ENCODE data around the gene CERS3. TPM values are rescaled to one million over a fixed set of nuclear protein-coding genes. Genes with fewer than 3 reads are reported as not detected.

CERS3 gene
- total RNA-seq, 1 donor = not detected

GRCh38 chr15:100525436-100525835, 3.3 kb downstream of the CERS3 start:
- Histone ChIP-seq H3K4me2 (ENCODE audit: insufficient read depth, low read length) (no peak overlapping the region), H3K27me3 (ENCODE audit: insufficient read depth, low read length) (no peaks in the 10 kb centered on the region), H3K79me2 (ENCODE audit: insufficient read depth, low read length) (no peaks in the 10 kb centered on the region), H4K20me1 (ENCODE audit: insufficient read depth, low read length) (no peaks in the 10 kb centered on the region), H2AFZ (ENCODE audit: low read length) (no peak overlapping the region), H3K4me1 (ENCODE audit: insufficient read depth, low read length) (no peaks in the 10 kb centered on the region), H3K9me3 (ENCODE audit: low read depth, low read length) (no peaks in the 10 kb centered on the region), H3K4me3 (ENCODE audit: insufficient read depth, low read length) (no peak overlapping the region), H3K36me3 (ENCODE audit: insufficient read depth, low read length) (no peaks in the 10 kb centered on the region), H3K27ac (ENCODE audit: low read depth, low read length) (no peak overlapping the region)
- DNase-seq (ENCODE audit: insufficient read length, low spot score, missing footprints) = no peak
- no peak for TF ChIP-seq CTCF (IDR thresholded peaks at IDR 0.05; ENCODE audit: extremely low read depth, low read depth, low read length)

- TF ChIP-seq CTCF (IDR thresholded peaks at IDR 0.05; ENCODE audit: extremely low read depth, low read depth, low read length) = no peak
- Histone ChIP-seq H3K9me3 (ENCODE audit: low read depth, low read length) (no peaks in the 10 kb centered on the region), H3K27me3 (ENCODE audit: insufficient read depth, low read length) (no peaks in the 10 kb centered on the region), H3K4me2 (ENCODE audit: insufficient read depth, low read length) (no peak overlapping the region), H3K27ac (ENCODE audit: low read depth, low read length) (no peak overlapping the region), H2AFZ (ENCODE audit: low read length) (no peak overlapping the region), H3K36me3 (ENCODE audit: insufficient read depth, low read length) (no peaks in the 10 kb centered on the region), H3K4me1 (ENCODE audit: insufficient read depth, low read length) (no peaks in the 10 kb centered on the region), H4K20me1 (ENCODE audit: insufficient read depth, low read length) (no peaks in the 10 kb centered on the region), H3K4me3 (ENCODE audit: insufficient read depth, low read length) (no peak overlapping the region), H3K79me2 (ENCODE audit: insufficient read depth, low read length) (no peaks in the 10 kb centered on the region)
- DNase-seq (ENCODE audit: insufficient read length, low spot score, missing footprints) = no peak
Observed at GRCh38 chr15:100524326-100524725, 4.4 kb downstream of the CERS3 start.

GRCh38 chr15:100521907-100522306, 6.8 kb downstream of the CERS3 start:
- no peak for TF ChIP-seq CTCF (IDR thresholded peaks at IDR 0.05; ENCODE audit: extremely low read depth, low read depth, low read length)
- H3K27me3 ChIP-seq (ENCODE audit: insufficient read depth, low read length) = no peaks in the 10 kb centered on the region
- H3K4me2 ChIP-seq (ENCODE audit: insufficient read depth, low read length) = no peak overlapping the region
- H3K79me2 ChIP-seq (ENCODE audit: insufficient read depth, low read length) = no peaks in the 10 kb centered on the region
- no peaks in the 10 kb centered on the region for H4K20me1 ChIP-seq (ENCODE audit: insufficient read depth, low read length)
- H3K27ac ChIP-seq (ENCODE audit: low read depth, low read length) = no peak overlapping the region
- no peaks in the 10 kb centered on the region for H3K9me3 ChIP-seq (ENCODE audit: low read depth, low read length)
- H3K4me3 ChIP-seq (ENCODE audit: insufficient read depth, low read length) = no peak overlapping the region
- no peak overlapping the region for H2AFZ ChIP-seq (ENCODE audit: low read length)
- no peak for DNase-seq (ENCODE audit: insufficient read length, low spot score, missing footprints)
- H3K4me1 ChIP-seq (ENCODE audit: insufficient read depth, low read length) = no peaks in the 10 kb centered on the region
- H3K36me3 ChIP-seq (ENCODE audit: insufficient read depth, low read length) = no peaks in the 10 kb centered on the region

- no peaks in the 10 kb centered on the region for H3K36me3 ChIP-seq (ENCODE audit: insufficient read depth, low read length)
- no peak for TF ChIP-seq CTCF (IDR thresholded peaks at IDR 0.05; ENCODE audit: extremely low read depth, low read depth, low read length)
- H3K4me1 ChIP-seq (ENCODE audit: insufficient read depth, low read length) = no peaks in the 10 kb centered on the region
Observed at GRCh38 chr15:100520132-100520921, 8.4 kb downstream of the CERS3 start.

More at GRCh38 chr15:100520132-100520921, 8.4 kb downstream of the CERS3 start:
- H2AFZ ChIP-seq (ENCODE audit: low read length) = no peak overlapping the region
- H3K27me3 ChIP-seq (ENCODE audit: insufficient read depth, low read length) = no peaks in the 10 kb centered on the region
- no peak for DNase-seq (ENCODE audit: insufficient read length, low spot score, missing footprints)
- no peak overlapping the region for H3K4me3 ChIP-seq (ENCODE audit: insufficient read depth, low read length)
- H4K20me1 ChIP-seq (ENCODE audit: insufficient read depth, low read length) = no peaks in the 10 kb centered on the region
- H3K27ac ChIP-seq (ENCODE audit: low read depth, low read length) = no peak overlapping the region
- H3K4me2 ChIP-seq (ENCODE audit: insufficient read depth, low read length) = no peak overlapping the region
- H3K9me3 ChIP-seq (ENCODE audit: low read depth, low read length) = no peaks in the 10 kb centered on the region
- H3K79me2 ChIP-seq (ENCODE audit: insufficient read depth, low read length) = no peaks in the 10 kb centered on the region

Measured in osteoblast (primary cell).